Suprapubic skin (tissue), 4 donors: ENCODE results near the gene CPSF7. TPM values are rescaled to one million over a fixed set of nuclear protein-coding genes. Genes with fewer than 3 reads are reported as not detected.

Experiments
- DNase-seq, 2 donors: peaks; one replicate each; pipeline ENCODE4 v3.0.0-alpha.2; 2019; ENCODE audit warnings: low spot score in 2 of 2
- H3K27ac ChIP-seq: fragments of 200-600 bp; sonication (generic); one replicate; pipeline ENCODE4 v1.5.1; 2019
- H3K27me3 ChIP-seq: fragments of 200-600 bp; sonication (generic); one replicate; pipeline ENCODE4 v1.5.1; 2019
- H3K36me3 ChIP-seq: fragments of 200-600 bp; sonication (generic); one replicate; pipeline ENCODE4 v1.5.1; 2019
- H3K4me1 ChIP-seq: fragments of 200-600 bp; sonication (generic); one replicate; pipeline ENCODE4 v1.5.1; 2019
- H3K4me3 ChIP-seq: fragments of 200-600 bp; sonication (generic); one replicate; pipeline ENCODE4 v1.5.1; 2019; ENCODE audit warnings: mild to moderate bottlenecking
- H3K9me3 ChIP-seq: fragments of 200-600 bp; sonication (generic); one replicate; pipeline ENCODE4 v1.5.1; 2019
- EP300 ChIP-seq: sonication (generic); formaldehyde crosslinking; IDR thresholded peaks from one replicate; pipeline ENCODE4 v1.6.1; 2017; ENCODE audit warnings: antibody characterized with exemption
- POLR2A ChIP-seq, 2 donors: fragments of 450-650 bp; IDR thresholded peaks; one replicate each; pipeline ENCODE4 v1.6.1; 2017; ENCODE audit warnings: antibody characterized with exemption in 2 of 2, mild to moderate bottlenecking in 2 of 2, moderate library complexity in 2 of 2
- POLR2AphosphoS5 ChIP-seq, 3 donors: sonication (generic); formaldehyde crosslinking; IDR thresholded peaks; one replicate each; pipeline ENCODE4 v1.6.1; 2017; ENCODE audit warnings: antibody characterized with exemption in 3 of 3
- WGBS: methylation state at CpG from one replicate; pipeline ENCODE4 v1.1.5; 2018; 5-methylcytosine and 5-hydroxymethylcytosine counted together
- total RNA-seq, 4 donors: library from RNA; depleted of rRNA; stranded (reverse); fragments of >200 nt; gene quantifications; one replicate each; pipeline ENCODE4 v1.1.0, GENCODE V29; 2016
- TF ChIP-seq, protein P1 (sequence below), 2 donors: fragments of 200-600 bp in 1 of 2; fragments of 450-650 bp in 1 of 2; sonication (generic) in 1 of 2; IDR thresholded peaks; one replicate each; pipeline ENCODE4 v1.5.1; 2016 to 2019; ENCODE audit warnings: antibody characterized with exemption in 2 of 2, mild to moderate bottlenecking in 1 of 2, moderate library complexity in 1 of 2

The CPSF7 gene
- total RNA-seq, 4 donors from 2014 or later = 57.2 to 76.2 (median 70.7) TPM

DNA sequence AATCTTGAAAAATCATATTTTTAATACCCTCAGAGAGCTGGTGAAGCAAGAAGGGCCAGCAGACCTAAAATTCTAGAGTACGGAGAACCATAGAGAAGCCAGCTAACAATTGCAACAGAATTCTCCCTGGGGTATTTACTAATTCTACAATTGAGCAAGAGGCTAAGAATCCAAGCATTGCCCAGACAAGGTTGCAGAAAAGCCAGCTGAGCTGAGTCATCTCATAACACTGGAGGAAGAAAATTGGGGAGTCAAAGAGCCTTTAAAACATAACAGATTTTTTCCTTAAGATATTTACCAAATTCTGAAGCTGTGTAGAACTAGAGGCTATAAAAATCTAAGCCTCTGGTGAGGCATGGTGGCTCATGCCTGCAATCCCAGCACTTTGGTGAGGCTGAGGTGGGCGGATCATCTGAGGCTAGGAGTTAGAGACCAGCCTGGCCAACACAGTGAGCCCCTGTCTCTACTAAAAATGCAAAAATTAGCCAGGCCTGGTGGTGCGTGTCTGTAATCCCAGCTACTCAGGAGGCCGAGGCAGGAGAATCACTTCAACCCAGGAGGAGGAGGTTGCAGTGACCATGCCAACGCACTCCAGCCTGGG is 51.0 kb downstream of the CPSF7 start:
- peaks cover 27% of the 10 kb centered on the region for H3K4me1 ChIP-seq
- H3K36me3 ChIP-seq = peaks cover 7% of the 10 kb centered on the region
- 41% methylated on average over 5 of the region's 5 CpGs for WGBS
- H3K27ac ChIP-seq = peak overlapping the region; percentile 62
- peak in 1 of 3 donors; percentile 70 for TF ChIP-seq POLR2AphosphoS5 (IDR thresholded peaks at IDR 0.05)
- TF ChIP-seq EP300 = no peak
- DNase-seq = peak in 1 of 2 donors; percentile 66
- H3K27me3 ChIP-seq = no peaks in the 10 kb centered on the region
- H3K9me3 ChIP-seq = no peaks in the 10 kb centered on the region
- H3K4me3 ChIP-seq = no peak overlapping the region

DNA sequence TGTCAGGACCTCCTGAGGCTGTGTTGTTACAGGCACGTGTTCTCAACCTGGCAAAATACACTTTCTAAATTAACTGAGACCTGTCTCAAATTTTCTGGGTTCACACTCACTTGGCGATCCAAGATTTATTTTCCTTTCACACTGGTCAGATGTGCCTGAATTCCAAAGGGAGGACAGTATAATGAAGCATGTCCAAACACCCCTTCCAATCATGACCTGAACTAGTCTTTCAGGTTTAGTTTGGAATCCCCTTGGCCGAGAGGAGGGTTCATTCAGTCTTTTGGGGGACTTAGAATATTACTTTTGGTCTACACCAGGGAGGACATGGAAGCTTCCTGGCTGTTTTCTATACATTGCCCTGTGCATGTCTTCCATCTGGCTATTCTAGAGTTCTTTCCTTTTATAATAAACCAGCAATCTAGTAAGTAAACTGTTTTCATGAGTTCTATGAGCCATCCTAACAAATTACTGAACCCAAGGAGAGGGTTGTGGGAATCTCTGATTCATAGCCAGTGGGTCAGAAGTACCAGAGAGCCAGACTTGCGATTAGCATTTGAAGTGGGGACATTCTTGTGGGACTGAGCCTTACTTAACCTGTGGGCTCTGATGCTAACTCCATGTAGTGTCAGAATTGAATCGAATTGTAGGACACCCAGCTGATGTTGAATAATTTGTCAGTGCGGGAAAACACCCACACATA is 52.2 kb downstream of the CPSF7 start:
- WGBS = 69% methylated on average over 6 of the region's 6 CpGs
- H3K4me3 ChIP-seq = no peak overlapping the region
- no peaks in the 10 kb centered on the region for H3K9me3 ChIP-seq
- TF ChIP-seq, protein P1, sequence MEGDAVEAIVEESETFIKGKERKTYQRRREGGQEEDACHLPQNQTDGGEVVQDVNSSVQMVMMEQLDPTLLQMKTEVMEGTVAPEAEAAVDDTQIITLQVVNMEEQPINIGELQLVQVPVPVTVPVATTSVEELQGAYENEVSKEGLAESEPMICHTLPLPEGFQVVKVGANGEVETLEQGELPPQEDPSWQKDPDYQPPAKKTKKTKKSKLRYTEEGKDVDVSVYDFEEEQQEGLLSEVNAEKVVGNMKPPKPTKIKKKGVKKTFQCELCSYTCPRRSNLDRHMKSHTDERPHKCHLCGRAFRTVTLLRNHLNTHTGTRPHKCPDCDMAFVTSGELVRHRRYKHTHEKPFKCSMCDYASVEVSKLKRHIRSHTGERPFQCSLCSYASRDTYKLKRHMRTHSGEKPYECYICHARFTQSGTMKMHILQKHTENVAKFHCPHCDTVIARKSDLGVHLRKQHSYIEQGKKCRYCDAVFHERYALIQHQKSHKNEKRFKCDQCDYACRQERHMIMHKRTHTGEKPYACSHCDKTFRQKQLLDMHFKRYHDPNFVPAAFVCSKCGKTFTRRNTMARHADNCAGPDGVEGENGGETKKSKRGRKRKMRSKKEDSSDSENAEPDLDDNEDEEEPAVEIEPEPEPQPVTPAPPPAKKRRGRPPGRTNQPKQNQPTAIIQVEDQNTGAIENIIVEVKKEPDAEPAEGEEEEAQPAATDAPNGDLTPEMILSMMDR (IDR thresholded peaks at IDR 0.05) = no peak
- TF ChIP-seq POLR2A (IDR thresholded peaks at IDR 0.05) = no peak
- TF ChIP-seq POLR2AphosphoS5 (IDR thresholded peaks at IDR 0.05) = no peak
- no peak for TF ChIP-seq EP300
- no peak for DNase-seq
- H3K27me3 ChIP-seq = no peaks in the 10 kb centered on the region
- peaks cover 7% of the 10 kb centered on the region for H3K36me3 ChIP-seq
- no peak overlapping the region for H3K27ac ChIP-seq
- peaks cover 27% of the 10 kb centered on the region for H3K4me1 ChIP-seq

DNA sequence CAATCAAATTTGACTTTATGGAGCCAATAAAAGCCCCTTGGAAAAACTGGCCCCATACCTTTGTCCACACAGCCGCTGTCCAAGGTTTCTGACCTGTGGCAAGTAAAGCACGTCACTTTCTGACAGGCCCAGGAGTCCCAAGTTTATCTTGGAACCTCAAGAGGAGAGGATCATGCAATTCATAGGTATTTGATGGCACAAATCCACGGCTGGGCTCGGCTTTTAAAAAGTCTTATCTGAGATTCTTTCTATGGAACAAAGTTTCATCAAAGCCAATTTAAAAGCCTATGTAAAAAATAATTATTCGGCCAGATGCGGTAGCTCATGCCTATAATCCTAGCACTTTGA is 54.0 kb downstream of the CPSF7 start:
- Histone ChIP-seq H3K36me3 (peaks cover 8% of the 10 kb centered on the region), H3K27ac (no peak overlapping the region), H3K9me3 (no peaks in the 10 kb centered on the region), H3K4me1 (peaks cover 31% of the 10 kb centered on the region), H3K27me3 (no peaks in the 10 kb centered on the region), H3K4me3 (no peak overlapping the region)
- no peak for DNase-seq
- TF ChIP-seq EP300 (no peak), POLR2A (IDR thresholded peaks at IDR 0.05) (no peak), POLR2AphosphoS5 (IDR thresholded peaks at IDR 0.05) (no peak)
- TF ChIP-seq, protein P1 (IDR thresholded peaks at IDR 0.05) = no peak
- WGBS = 59% methylated on average over 6 of the region's 6 CpGs

DNA sequence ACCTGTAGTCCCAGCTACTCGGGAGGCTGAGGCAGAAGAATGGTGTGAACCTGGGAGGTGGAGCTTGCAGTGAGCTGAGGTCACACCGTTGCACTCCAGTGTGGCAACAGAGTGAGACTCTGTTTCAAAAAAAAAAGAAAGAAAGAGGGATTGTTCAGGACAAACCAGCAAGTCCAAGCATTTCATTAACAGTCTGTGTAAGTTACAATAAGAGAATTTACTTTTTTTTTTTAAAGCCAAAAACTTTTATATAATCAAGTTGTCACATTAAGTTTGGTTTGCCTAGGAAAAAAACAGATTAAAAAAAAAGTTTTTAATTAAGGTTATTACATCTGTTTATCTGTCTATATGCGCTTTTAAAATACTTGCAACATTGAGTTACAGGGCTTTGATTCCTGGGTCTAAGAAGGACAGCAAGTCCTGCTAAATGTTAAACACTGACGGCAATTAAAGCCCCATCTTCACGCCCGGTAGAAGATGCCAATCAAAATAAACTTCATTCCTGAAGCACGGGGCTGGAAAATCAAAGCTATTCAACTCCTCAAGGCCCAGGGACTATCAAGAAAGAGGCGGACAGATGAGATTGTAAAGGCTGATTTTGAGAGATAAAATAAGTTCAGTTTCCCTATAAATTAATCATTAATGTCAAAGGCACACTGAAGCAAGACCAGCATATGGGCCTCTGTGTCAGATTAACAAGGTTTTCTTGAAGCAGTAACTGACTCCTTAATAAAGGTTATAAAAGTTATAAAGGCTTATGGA is 56.9 kb downstream of the CPSF7 start:
- no peaks in the 10 kb centered on the region for H3K27me3 ChIP-seq
- TF ChIP-seq, protein P1 (IDR thresholded peaks at IDR 0.05) = no peak
- no peak for TF ChIP-seq POLR2A (IDR thresholded peaks at IDR 0.05)
- no peak for TF ChIP-seq EP300
- no peak for TF ChIP-seq POLR2AphosphoS5 (IDR thresholded peaks at IDR 0.05)
- no peaks in the 10 kb centered on the region for H3K9me3 ChIP-seq
- no peak overlapping the region for H3K27ac ChIP-seq
- peaks cover 30% of the 10 kb centered on the region for H3K36me3 ChIP-seq
- peaks cover 45% of the 10 kb centered on the region for H3K4me1 ChIP-seq
- DNase-seq = no peak
- 79% methylated on average over 8 of the region's 8 CpGs for WGBS
- no peak overlapping the region for H3K4me3 ChIP-seq

DNA sequence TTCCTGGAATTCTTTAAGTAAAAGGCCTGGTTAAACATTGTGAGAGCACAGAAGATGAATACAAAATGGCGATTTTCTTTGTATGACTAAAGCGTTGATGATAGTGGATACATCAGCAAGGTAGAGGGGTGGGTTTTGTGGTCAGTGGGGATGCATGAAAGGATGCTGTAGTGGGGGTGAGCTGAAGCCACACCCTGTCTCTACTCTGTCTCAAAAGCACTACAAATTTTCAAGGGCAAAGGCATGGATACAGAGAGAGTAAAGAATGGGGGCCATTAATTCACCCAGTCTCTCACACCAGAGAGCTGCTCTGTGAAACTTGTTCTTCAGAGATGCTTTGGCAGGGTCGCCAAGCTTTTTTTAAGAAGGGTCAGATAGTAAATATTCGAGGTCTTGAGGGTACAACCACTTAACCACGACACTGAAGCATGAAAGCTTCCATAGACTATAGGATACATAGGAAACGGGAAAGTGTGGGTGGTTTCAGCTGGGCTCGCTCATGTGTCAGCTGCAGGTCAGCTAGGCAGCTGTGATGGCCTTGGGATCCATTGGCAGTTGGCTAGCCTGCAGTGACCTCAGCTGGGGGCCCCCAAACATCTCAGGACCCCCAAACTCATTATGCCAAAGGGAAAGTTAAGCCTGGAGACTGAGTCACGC is 59.3 kb downstream of the CPSF7 start:
- WGBS = 77% methylated on average over 8 of the region's 8 CpGs
- no peaks in the 10 kb centered on the region for H3K27me3 ChIP-seq
- H3K4me1 ChIP-seq = peaks cover 35% of the 10 kb centered on the region
- peak overlapping the region; percentile 85 for H3K27ac ChIP-seq
- peaks cover 47% of the 10 kb centered on the region for H3K36me3 ChIP-seq
- no peak for DNase-seq
- H3K9me3 ChIP-seq = no peaks in the 10 kb centered on the region
- no peak overlapping the region for H3K4me3 ChIP-seq
- no peak for TF ChIP-seq EP300
- TF ChIP-seq, protein P1 (IDR thresholded peaks at IDR 0.05) = no peak
